SHP77 treated with DMSO at 0.1 percent for 48 hours (cell line): ENCODE results near the gene CDK19.
"Not testable (repeated sequence)": the region's sequence is repeated elsewhere in the genome, so short reads cannot be mapped to it uniquely, and the experiment has no call there.

Experiments
- DNase-seq: peaks from one replicate; lab custom pipeline; 2025; lab: John Stamatoyannopoulos, UW

Gene CDK19

DNA sequence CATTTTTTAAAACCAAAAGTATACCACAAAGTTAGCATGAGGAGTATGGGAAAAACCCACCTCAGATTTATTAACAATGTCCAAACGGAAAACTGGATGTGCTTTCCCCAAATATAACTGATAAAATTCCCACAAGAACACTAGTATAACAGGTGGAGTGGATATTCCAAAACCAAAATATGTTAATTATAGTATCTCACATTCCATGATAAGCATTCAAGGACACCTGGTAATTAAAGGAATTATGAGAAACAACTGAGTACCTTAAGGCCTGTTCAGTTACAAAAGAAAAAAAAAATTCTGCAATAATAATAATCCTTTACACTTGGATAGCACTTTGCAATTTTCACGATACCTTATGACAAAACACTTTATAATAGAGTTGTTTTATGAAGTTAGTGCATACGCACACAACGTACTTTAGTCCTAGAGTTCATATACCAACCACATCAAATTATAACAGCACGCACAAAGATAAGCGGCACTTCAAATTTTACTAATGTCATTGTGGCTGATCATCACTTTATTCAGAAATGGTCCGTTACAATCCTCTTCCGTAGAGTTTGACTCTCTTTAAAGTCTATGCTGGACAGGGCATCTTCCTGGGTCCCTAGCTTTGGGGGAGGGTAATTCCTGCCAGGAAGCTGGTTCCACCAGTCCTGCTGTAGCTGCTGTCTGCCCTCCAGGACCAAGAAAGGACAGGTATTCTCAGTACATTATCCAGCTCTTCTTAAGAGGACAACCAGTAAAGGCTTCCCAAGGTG lies 1.7 kb downstream of the CDK19 start:
- no peak for DNase-seq

DNA sequence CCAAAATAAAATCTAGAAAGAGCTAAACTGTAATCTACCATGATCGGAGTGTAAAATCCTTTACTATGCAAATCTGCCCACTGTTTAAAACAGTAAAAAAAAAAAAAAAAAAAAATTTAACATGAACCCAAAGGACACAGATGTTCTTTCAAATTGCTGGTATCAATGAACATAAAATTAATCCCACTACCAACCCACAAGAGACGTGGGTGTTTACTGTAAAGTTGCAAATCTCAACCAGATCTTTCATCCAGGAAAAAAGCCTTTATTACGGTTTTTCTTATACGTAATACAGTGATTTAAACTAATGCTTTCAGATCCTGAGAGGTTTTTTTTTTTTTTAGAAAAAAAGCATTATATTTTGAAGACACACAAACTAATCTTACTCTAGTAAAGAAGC lies 2.5 kb downstream of the CDK19 start:
- no peak for DNase-seq

- DNase-seq = no peak
Measured at GRCh38 chr6:110810896-110811586, 4.2 kb downstream of the CDK19 start.

GRCh38 chr6:110809792-110810191 lies 5.5 kb downstream of the CDK19 start:
- no peak for DNase-seq

- not testable (repeated sequence) for DNase-seq
Measured at GRCh38 chr6:110802175-110802574, 13.1 kb downstream of the CDK19 start.

DNA sequence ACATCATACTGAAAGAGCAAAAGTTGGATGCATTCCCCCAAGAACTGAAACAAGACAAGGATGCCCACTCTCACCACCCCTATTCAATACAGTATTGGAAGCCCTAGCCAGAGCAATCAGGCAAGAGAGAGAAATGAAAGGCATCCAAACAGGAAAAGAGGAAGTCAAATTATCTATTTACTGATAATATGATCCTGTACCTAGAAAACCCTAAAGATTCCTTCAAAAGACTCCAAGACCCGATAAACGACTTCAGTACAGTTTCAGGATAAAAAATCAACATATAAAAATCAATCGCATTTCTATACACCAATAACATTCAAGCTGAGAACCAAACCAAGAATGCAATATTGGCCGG lies 14.5 kb downstream of the CDK19 start:
- DNase-seq = no peak

- DNase-seq = no peak
Measured at GRCh38 chr6:110800196-110800838, 15.0 kb downstream of the CDK19 start.

DNA sequence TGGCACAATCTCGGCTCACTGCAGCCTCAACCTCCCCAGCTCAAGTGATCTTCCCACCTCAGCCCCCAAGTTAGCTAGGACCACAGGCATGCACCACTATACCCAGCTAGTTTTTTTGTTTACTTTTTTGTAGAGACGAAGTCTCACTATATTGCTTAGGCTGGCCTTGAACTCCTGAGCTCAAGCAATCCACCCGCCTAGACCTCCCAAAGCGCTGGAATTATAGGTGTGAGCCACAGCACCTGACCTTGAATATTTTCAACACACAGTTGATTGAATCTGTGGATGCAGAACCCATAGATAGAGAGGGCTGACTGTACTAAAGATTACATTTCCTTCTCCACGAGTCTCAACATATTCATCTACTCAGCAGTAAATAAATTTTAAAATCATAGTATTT lies 15.6 kb downstream of the CDK19 start:
- no peak for DNase-seq

DNA sequence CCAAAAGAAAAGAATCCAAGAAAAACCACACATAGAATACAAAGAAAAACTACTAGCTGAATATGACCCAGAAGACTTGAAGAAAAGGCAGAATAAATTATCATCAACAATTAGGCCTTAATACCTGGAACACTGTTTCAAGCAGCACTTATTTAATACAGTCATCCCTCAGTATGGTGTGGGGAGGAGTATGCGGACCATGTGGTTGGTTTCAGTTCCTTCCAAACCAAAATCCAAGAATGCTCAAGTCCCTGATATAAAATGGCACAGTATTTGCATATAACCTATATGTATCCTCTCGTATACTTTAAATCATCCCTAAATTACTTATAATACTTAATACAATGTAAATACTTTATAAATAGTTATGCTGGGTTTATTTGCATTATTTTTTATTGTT lies 16.1 kb downstream of the CDK19 start:
- DNase-seq = no peak

- DNase-seq = no peak
Measured at GRCh38 chr6:110795271-110795670, 20.0 kb downstream of the CDK19 start.

- no peak for DNase-seq
Measured at GRCh38 chr6:110786696-110787095, 28.6 kb downstream of the CDK19 start.

GRCh38 chr6:110786271-110786670 lies 29.0 kb downstream of the CDK19 start:
- DNase-seq = no peak

DNA sequence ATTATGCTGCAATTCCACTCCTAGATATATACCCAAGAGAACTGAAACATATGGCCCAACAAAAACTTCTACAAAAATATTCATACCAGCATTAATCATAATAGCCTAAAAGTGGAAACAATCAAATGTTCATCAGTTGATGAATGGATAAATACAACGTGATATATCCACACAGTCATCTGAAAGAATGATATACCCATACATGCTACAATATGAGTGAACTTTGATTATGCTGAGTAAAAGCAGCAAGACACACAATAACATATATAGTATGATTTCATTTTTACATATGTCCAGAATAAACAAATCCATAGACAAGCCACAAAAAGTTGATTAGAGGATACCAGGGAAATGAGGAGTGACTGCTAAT lies 30.7 kb downstream of the CDK19 start:
- no peak for DNase-seq

- DNase-seq = no peak
Measured at GRCh38 chr6:110781522-110782214, 33.6 kb downstream of the CDK19 start.

DNA sequence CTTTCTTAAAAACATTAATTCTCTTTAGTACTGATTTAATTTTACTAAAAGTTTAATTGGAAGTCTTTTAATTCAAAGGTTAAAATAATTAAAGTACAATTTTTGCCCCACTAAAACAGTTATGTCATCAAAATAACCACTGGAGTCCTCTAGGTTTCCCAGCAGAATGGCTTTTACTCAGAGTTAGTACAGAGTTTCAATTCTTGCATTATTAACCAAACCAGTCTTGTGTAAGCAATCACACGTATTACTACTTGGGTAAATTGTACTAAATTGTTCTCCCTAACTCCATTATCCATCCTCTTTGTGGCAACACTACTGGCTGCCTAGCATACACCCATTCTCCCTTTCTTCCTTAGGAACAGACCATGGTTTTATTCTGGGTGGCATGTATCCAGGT lies 36.9 kb downstream of the CDK19 start:
- no peak for DNase-seq

GRCh38 chr6:110777636-110778035 lies 37.6 kb downstream of the CDK19 start:
- DNase-seq = no peak

DNA sequence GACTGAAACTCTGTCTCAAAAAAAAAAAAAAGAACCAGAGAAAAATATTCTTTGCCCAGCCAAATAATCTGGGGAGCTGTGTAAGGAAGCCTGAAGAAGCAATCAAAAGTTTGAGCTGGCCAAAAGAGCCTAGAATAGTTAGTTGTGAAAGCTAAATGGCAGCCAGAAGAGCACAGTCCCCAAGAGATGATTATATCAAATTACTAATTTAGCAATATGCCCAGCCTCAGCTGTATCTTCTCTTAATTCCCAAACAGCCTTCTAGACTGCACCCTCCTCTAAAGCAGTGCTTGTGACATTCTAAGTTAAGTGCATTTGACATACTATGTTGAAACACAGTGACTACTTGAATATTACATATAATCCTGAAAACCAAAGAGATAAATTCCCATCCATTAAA lies 38.9 kb downstream of the CDK19 start:
- DNase-seq = no peak

DNA sequence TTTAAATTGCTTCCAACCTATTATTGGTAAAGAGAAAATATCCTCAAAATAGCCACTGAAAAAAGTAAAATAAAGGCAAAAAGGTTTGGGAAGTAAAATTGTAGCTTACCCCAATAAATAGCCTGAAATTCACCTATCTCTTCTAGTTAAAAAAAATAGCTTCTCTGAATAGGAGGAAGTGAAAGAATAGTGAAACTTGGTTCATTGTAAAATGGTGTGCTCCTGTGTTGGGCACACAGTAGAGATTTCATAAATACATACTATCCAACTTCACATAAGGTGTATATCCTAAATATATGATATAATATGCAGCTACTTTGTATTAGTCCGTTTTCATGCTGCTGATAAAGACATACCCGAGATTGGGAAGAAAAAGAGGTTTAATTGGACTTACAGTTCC lies 45.3 kb downstream of the CDK19 start:
- DNase-seq = no peak

GRCh38 chr6:110768057-110768456 lies 47.2 kb downstream of the CDK19 start:
- no peak for DNase-seq

- DNase-seq = no peak
Measured at GRCh38 chr6:110761371-110761770, 53.9 kb downstream of the CDK19 start.

GRCh38 chr6:110760589-110760988 lies 54.7 kb downstream of the CDK19 start:
- DNase-seq = no peak

DNA sequence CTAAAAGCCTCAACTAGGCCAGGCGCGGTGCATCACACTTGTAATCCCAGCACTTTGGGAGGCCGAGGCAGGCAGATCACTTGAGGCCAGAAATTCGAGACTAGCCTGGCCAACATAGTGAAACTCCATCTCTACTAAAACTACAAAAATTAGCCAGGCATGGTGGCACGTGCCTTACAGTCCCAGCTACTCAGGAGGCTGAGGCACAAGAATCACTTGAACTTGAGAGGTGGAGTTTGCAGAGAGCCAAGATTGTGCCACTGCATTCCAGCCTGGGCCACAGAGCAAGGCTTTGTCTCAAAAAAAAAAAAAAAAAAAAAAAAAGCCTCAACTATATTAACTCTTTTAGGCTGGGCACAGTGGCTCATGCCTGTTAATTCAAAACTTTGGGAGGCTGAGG lies 55.2 kb downstream of the CDK19 start:
- DNase-seq = not testable (repeated sequence)

DNA sequence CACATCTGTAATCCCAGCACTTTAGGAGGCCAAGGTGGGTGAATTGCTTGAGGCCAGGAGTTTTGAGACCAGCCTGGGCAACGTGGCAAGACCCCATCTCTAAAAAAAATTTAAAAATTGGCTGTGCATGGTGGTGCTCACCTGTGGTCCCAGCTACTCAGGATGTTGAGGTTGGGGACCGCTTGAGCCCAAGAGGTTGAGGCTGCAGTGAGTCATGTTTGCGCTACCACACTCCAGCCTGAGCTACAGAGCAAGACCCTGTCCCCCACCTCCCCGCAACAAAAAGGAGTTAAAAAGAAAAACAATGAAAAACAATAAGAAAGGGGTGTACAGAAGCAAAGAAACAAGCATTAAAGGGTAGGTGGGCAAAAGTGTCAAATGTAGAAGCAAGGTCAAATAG lies 57.3 kb downstream of the CDK19 start:
- DNase-seq = no peak
